Neutrophil (primary cell): ENCODE results near the gene TUBB2B.

Source experiments
- H3K27ac ChIP-seq: fragments of 200-600 bp; sonication (generic); 2 replicates; pipeline ENCODE4 v1.5.1; 2016; ENCODE audit warnings: mild to moderate bottlenecking, moderate library complexity
- H3K27me3 ChIP-seq: fragments of 200-600 bp; sonication (generic); 2 replicates; pipeline ENCODE4 v1.6.0; 2016; ENCODE audit warnings: mild to moderate bottlenecking
- H3K36me3 ChIP-seq: fragments of 200-600 bp; sonication (generic); 2 replicates; pipeline ENCODE4 v1.5.1; 2017
- H3K4me1 ChIP-seq, 2 experiments: fragments of 200-600 bp in 1 of 2; sonication (generic) in 1 of 2; 1 replicate in 1 of 2; 2 replicates in 1 of 2; pipeline versions ENCODE4 v1.5.1 to v1.6.1; 2013 to 2016; ENCODE audit warnings: low read depth in 1 of 2, low read length in 1 of 2, mild to moderate bottlenecking in 1 of 2, moderate library complexity in 1 of 2; ENCODE audit not compliant: control insufficient read depth in 1 of 2, insufficient read depth in 1 of 2
- H3K4me3 ChIP-seq, 2 experiments: fragments of 200-600 bp in 1 of 2; sonication (generic) in 1 of 2; 1 replicate in 1 of 2; 2 replicates in 1 of 2; pipeline ENCODE4 v1.5.1; 2013 to 2016; ENCODE audit warnings: low read depth in 1 of 2, low read length in 1 of 2, mild to moderate bottlenecking in 1 of 2, moderate library complexity in 1 of 2
- H3K9me3 ChIP-seq: fragments of 200-600 bp; sonication (generic); 2 replicates; pipeline ENCODE4 v1.5.1; 2016
- TF ChIP-seq, protein P1 (sequence below): fragments of 200-600 bp; sonication (generic); IDR thresholded peaks from 2 replicates; pipeline ENCODE4 v1.5.1; 2016; ENCODE audit warnings: antibody characterized with exemption

Gene TUBB2B

DNA sequence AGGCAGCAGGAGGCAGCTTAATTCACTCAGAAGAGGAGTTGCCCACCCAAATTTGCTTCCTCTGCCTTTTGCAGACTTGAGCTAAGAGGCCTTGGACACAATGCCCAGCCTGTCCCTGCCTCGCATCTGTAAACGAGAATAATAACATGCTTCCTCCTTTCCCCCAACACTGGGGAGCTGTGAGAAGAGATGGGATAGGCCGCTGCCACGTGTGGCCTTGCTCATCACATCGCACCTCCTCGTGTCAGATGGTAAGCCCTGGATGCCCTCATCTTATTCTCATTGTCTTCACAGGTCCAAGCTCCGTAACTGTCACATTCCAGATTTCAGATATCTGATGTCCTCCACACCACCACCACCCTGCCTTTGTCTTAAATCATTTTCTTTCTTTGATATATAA, 13.1 kb upstream of the TUBB2B start:
- no peaks in the 10 kb centered on the region for H3K36me3 ChIP-seq
- no peak overlapping the region for H3K4me3 ChIP-seq
- TF ChIP-seq, protein P1, sequence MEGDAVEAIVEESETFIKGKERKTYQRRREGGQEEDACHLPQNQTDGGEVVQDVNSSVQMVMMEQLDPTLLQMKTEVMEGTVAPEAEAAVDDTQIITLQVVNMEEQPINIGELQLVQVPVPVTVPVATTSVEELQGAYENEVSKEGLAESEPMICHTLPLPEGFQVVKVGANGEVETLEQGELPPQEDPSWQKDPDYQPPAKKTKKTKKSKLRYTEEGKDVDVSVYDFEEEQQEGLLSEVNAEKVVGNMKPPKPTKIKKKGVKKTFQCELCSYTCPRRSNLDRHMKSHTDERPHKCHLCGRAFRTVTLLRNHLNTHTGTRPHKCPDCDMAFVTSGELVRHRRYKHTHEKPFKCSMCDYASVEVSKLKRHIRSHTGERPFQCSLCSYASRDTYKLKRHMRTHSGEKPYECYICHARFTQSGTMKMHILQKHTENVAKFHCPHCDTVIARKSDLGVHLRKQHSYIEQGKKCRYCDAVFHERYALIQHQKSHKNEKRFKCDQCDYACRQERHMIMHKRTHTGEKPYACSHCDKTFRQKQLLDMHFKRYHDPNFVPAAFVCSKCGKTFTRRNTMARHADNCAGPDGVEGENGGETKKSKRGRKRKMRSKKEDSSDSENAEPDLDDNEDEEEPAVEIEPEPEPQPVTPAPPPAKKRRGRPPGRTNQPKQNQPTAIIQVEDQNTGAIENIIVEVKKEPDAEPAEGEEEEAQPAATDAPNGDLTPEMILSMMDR: no peak
- H3K4me1 ChIP-seq: no peaks in the 10 kb centered on the region
- no peaks in the 10 kb centered on the region for H3K9me3 ChIP-seq
- no peak overlapping the region for H3K27ac ChIP-seq
- H3K27me3 ChIP-seq: peaks cover 79% of the 10 kb centered on the region

DNA sequence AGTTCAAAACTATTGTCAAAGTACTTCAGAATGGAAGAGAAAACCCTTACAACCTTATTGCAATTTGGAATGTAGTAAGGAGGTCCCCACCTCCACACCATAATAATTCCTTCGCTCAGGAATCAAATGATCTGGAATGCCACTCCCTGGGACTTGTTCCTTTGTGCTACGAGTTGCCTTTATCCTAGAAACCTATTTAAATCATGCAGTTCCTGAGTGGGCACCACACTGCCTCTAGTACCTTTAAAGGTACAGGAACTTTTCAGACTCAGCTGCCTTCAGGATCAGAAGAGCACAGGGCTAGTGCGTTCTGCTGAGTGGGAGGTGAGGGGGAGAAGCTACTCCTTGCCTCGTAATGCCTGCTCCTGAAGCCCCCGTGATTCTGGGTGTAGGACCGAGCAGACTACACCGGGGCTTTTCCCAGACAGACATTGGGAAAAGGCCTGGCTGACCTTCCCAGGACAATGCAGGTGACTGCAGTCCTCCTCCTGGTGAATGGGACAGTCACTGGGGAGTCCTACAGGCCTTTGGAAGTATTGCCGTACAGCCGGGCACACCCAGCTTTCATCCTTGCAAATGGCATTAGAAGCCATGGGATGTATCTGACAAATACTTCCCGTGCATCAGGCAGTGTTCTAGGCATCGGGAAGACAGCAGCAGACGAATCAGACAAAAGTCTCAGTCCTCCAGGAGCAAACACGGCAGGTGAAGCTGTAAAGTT, 11.8 kb upstream of the TUBB2B start:
- Histone ChIP-seq H3K4me3 (no peak overlapping the region), H3K36me3 (no peaks in the 10 kb centered on the region), H3K4me1 (no peaks in the 10 kb centered on the region), H3K9me3 (no peaks in the 10 kb centered on the region), H3K27me3 (peaks cover 83% of the 10 kb centered on the region), H3K27ac (no peak overlapping the region)
- TF ChIP-seq, protein P1: no peak

DNA sequence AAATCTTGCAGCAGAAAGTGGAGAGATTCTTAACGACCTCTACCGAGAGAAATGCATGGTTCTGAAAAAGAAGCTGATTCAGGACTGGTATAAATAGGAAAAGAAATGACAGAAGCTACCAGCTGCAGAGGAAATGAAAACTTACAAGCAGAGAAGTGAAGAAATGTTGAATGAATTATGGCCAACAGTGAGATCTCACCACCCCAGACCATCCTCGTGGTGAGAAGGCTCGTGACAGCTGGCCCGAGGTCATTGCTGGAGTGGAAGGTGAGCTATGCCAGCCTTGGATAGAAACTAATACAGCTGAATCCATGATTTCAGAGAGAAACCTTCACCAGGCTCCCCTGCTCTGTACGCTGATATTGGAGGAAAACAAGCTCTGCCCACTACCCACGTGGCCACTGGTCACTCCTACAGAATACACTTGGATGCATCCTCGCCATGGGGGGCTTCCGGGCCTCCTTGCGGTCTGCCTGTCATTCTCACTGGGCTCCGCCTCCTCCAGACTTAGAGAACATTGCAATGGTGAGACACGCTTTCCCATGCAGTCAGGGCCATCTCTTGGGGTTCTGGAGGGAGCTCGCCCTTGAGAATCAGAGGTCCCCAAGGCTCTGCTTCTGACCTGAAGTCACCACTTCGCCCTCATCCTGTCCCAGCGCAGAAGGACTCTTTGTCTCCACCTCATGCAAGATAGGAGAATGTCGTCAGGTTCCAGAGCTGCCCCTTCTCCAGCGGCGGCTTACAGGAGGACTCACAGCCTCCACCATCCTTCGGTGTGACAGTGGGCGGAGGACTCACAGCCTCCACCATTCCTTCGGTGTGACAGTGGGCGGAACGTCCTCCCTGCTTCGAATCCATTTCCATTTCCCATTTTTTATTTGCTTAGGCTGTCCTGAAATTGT, 10.6 kb upstream of the TUBB2B start:
- Histone ChIP-seq H3K27ac (no peak overlapping the region), H3K4me3 (no peak overlapping the region), H3K36me3 (no peaks in the 10 kb centered on the region), H3K27me3 (peaks cover 83% of the 10 kb centered on the region), H3K9me3 (no peaks in the 10 kb centered on the region), H3K4me1 (no peaks in the 10 kb centered on the region)
- TF ChIP-seq, protein P1: no peak

DNA sequence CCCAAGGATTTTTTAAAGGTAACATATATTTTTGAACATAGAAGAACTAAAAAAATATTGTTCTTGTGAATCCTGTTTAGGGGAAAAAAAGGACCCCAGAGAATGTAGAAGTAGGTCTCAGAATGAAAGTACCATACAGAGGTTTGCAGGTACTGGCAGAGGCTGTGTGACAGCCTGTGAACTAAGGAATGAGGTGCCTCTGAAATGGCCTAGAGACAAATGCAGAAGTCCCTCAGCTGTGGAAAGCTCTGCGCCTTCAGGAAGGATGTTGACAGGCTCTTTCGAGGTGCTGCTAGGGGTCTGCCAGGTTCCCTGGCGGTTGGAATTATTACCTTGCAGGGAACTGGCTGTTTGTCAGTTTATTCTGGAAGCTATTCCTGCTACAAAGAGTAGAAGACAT, 8.6 kb upstream of the TUBB2B start:
- Histone ChIP-seq H3K4me3 (no peak overlapping the region), H3K9me3 (no peaks in the 10 kb centered on the region), H3K27ac (no peak overlapping the region), H3K36me3 (no peaks in the 10 kb centered on the region), H3K4me1 (peaks cover 11 to 12% of the 10 kb centered on the region in 2 experiments), H3K27me3 (peaks cover 95% of the 10 kb centered on the region)
- TF ChIP-seq, protein P1: no peak

DNA sequence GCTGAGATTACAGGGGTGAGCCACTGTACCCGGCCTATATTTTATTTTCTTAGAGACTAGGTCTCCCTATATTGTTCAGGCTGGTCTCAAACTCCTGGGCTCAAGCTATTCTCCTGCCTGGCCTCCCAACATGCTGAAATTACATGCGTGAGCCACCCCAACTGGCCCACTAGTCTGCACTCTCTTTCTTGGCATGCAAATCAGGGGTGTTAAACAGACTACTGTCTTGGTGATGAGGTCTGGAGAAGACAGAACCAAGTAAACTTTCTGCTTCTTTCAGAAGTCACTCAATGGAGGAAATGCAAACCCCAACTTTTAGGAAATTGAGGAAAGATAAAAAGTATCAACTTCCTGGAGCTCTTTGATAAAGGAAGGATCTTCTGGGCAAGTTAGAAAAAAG, 8.0 kb upstream of the TUBB2B start:
- H3K4me1 ChIP-seq: peaks cover 12 to 15% of the 10 kb centered on the region in 2 experiments
- TF ChIP-seq, protein P1: no peak
- no peak overlapping the region for H3K4me3 ChIP-seq
- H3K9me3 ChIP-seq: no peaks in the 10 kb centered on the region
- no peak overlapping the region for H3K27ac ChIP-seq
- H3K27me3 ChIP-seq: peaks cover 99% of the 10 kb centered on the region
- H3K36me3 ChIP-seq: no peaks in the 10 kb centered on the region
